Measurements from ENCODE around the gene NDUFA9. TPM values are rescaled to one million over a fixed set of nuclear protein-coding genes. Genes with fewer than 3 reads are reported as not detected.

Gene NDUFA9
- 76.9 and 100 TPM in 2 replicates for total RNA-seq

- peak within 1 kb of the TSS; percentile 77 for H3K4me3 ChIP-seq (ENCODE audit: low read depth, low read length)
- DNase-seq (ENCODE audit: low read depth): peak; percentile 72
- TF ChIP-seq CTCF (conservative IDR thresholded peaks at IDR 0.05; ENCODE audit: low read depth, low read length): no peak
Observed at GRCh38 chr12:4648501-4649357, at the start of gene NDUFA9, which contains the start of gene AKAP3. TSS of gene NDUFA9 (plus strand) at chr12:4649114. CDS start at chr12:4649127, 13 bp downstream. TSS of gene AKAP3 (minus strand) at chr12:4649051. CDS start at chr12:4638196, 10,855 bp downstream.

- DNase-seq (ENCODE audit: low read depth): no peak
- no peak for TF ChIP-seq CTCF (conservative IDR thresholded peaks at IDR 0.05; ENCODE audit: low read depth, low read length)
- H3K4me3 ChIP-seq (ENCODE audit: low read depth, low read length): no peak overlapping the region
Observed at GRCh38 chr12:4603421-4603820, 45.5 kb upstream of the NDUFA9 start.

- no peak overlapping the region for H3K4me3 ChIP-seq (ENCODE audit: low read depth, low read length)
- no peak for DNase-seq (ENCODE audit: low read depth)
- no peak for TF ChIP-seq CTCF (conservative IDR thresholded peaks at IDR 0.05; ENCODE audit: low read depth, low read length)
Observed at GRCh38 chr12:4603946-4604345, 45.0 kb upstream of the NDUFA9 start.

- peak; percentile 52 for DNase-seq (ENCODE audit: low read depth)
- peak overlapping the region; percentile 76 for H3K4me3 ChIP-seq (ENCODE audit: low read depth, low read length)
- peak; percentile 99 for TF ChIP-seq CTCF (conservative IDR thresholded peaks at IDR 0.05; ENCODE audit: low read depth, low read length)
Observed at GRCh38 chr12:4604684-4605193, 44.2 kb upstream of the NDUFA9 start.

GRCh38 chr12:4607056-4607455 lies 41.9 kb upstream of the NDUFA9 start:
- H3K4me3 ChIP-seq (ENCODE audit: low read depth, low read length): no peak overlapping the region
- no peak for DNase-seq (ENCODE audit: low read depth)
- no peak for TF ChIP-seq CTCF (conservative IDR thresholded peaks at IDR 0.05; ENCODE audit: low read depth, low read length)

- H3K4me3 ChIP-seq (ENCODE audit: low read depth, low read length): no peak overlapping the region
- DNase-seq (ENCODE audit: low read depth): no peak
- no peak for TF ChIP-seq CTCF (conservative IDR thresholded peaks at IDR 0.05; ENCODE audit: low read depth, low read length)
Observed at GRCh38 chr12:4609071-4609470, 39.8 kb upstream of the NDUFA9 start.

All from epithelial cell of proximal tubule (primary cell).